HepG2 (cell line): ENCODE results near the gene KIAA0232.

Source experiments
- CTCF ChIP-seq: sonication (generic); formaldehyde crosslinking; IDR thresholded peaks from 2 replicates; pipeline ENCODE4 v1.5.0; 2020; ENCODE audit warnings: mild to moderate bottlenecking, missing genetic modification reagents, moderate library complexity
- MAX ChIP-seq: IDR thresholded peaks from 2 replicates; pipeline ENCODE4 v1.6.1; 2012; ENCODE audit warnings: inconsistent platforms
- ZSCAN20 ChIP-seq: sonication (generic); formaldehyde crosslinking; IDR thresholded peaks from 2 replicates; pipeline ENCODE4 v1.4.0; 2020; ENCODE audit warnings: missing genetic modification reagents, mild to moderate bottlenecking, borderline replicate concordance
- ZZZ3 ChIP-seq: sonication (generic); formaldehyde crosslinking; IDR thresholded peaks from 2 replicates; pipeline ENCODE4 v1.4.0; 2020; ENCODE audit warnings: missing genetic modification reagents, mild to moderate bottlenecking, borderline replicate concordance

- TF ChIP-seq MAX (no peak), ZSCAN20 (CRISPR knock-in tag) (no peak), ZZZ3 (no peak), CTCF (CRISPR knock-in tag) (no peak)
These were observed 2.6 kb upstream of the KIAA0232 start for GRCh38 chr4:6779667-6780565.
